HG02852 (cell line): Measurements from ENCODE around the gene FOXL2NB.
"Not testable (repeated sequence)": the region's sequence is repeated elsewhere in the genome, so short reads cannot be mapped to it uniquely, and the experiment has no call there.

Experiments
- ATAC-seq: cut with Tn5 transposase; IDR thresholded peaks from one replicate; pipeline ENCODE4 v1.9.1; 2021; ENCODE audit warnings: mild to moderate bottlenecking, moderate library complexity; ENCODE audit not compliant: unreplicated experiment

Gene FOXL2NB

GRCh38 chr3:138946663-138947494 is at the start of gene FOXL2NB, which contains the start of gene FOXL2:
FOXL2NB (plus strand) TSS chr3:138947217; CDS start chr3:138947365, 148 bp downstream.
FOXL2 (minus strand) TSS chr3:138947137; CDS start chr3:138946722, 415 bp downstream.
- ATAC-seq = no peak

GRCh38 chr3:138898301-138898700 is 48.7 kb upstream of the FOXL2NB start:
- ATAC-seq = no peak

- ATAC-seq = no peak
Observed at GRCh38 chr3:138898708-138899107, 48.3 kb upstream of the FOXL2NB start.

GRCh38 chr3:138899351-138899991 is 47.5 kb upstream of the FOXL2NB start:
- ATAC-seq = no peak

GRCh38 chr3:138901567-138901966 is 45.5 kb upstream of the FOXL2NB start:
- ATAC-seq = no peak

- ATAC-seq = no peak
Observed at GRCh38 chr3:138902171-138902570, 44.8 kb upstream of the FOXL2NB start.

GRCh38 chr3:138907539-138907938 is 39.5 kb upstream of the FOXL2NB start:
- no peak for ATAC-seq

- no peak for ATAC-seq
Observed at GRCh38 chr3:138908846-138909245, 38.2 kb upstream of the FOXL2NB start.

- no peak for ATAC-seq
Observed at GRCh38 chr3:138909904-138910303, 37.1 kb upstream of the FOXL2NB start.

GRCh38 chr3:138911621-138912020 is 35.4 kb upstream of the FOXL2NB start:
- ATAC-seq = no peak

- ATAC-seq = no peak
Observed at GRCh38 chr3:138912237-138912636, 34.8 kb upstream of the FOXL2NB start.

- no peak for ATAC-seq
Observed at GRCh38 chr3:138913766-138914165, 33.3 kb upstream of the FOXL2NB start.

- peak; percentile 11 for ATAC-seq
Observed at GRCh38 chr3:138914870-138915502, 32.0 kb upstream of the FOXL2NB start.

- peak; percentile 80 for ATAC-seq
Observed at GRCh38 chr3:138915503-138916498, 31.2 kb upstream of the FOXL2NB start.

GRCh38 chr3:138916824-138917223 is 30.2 kb upstream of the FOXL2NB start:
- no peak for ATAC-seq

- ATAC-seq = no peak
Observed at GRCh38 chr3:138919325-138919724, 27.7 kb upstream of the FOXL2NB start.

GRCh38 chr3:138921316-138922292 is 25.4 kb upstream of the FOXL2NB start:
- no peak for ATAC-seq

- not testable (repeated sequence) for ATAC-seq
Observed at GRCh38 chr3:138922400-138922799, 24.6 kb upstream of the FOXL2NB start.

GRCh38 chr3:138923531-138923994 is 23.5 kb upstream of the FOXL2NB start:
- peak; percentile 92 for ATAC-seq
